ENCODE results near the gene CPXM1. TPM values are rescaled to one million over a fixed set of nuclear protein-coding genes. Genes with fewer than 3 reads are reported as not detected.

CPXM1 gene
- total and polyA plus RNA-seq, 9 of the 15 experiments (the other 6 are each of a cell fraction or from before 2014, with no cell fraction given), result 0.04 to 1.1 (median 0.37) TPM; not detected in 2

GRCh38 chr20:2796011-2796660, 4.3 kb downstream of the CPXM1 start (continued):
- TF ChIP-seq UBTF (IDR thresholded peaks at IDR 0.05; ENCODE audit: borderline replicate concordance in 1 of 2, low read depth in 2 of 2, low read length in 2 of 2), result no peak
- TF ChIP-seq ZNF431 (CRISPR knock-in tag; IDR thresholded peaks at IDR 0.05), result no peak
- no peak for TF ChIP-seq HSF4 (CRISPR knock-in tag; IDR thresholded peaks at IDR 0.05; ENCODE audit: borderline replicate concordance)
- TF ChIP-seq LEF1 (IDR thresholded peaks at IDR 0.05), result no peak
- TF ChIP-seq BCOR (IDR thresholded peaks at IDR 0.05), result no peak
- no peak for TF ChIP-seq CREM (IDR thresholded peaks at IDR 0.05; ENCODE audit: low read depth)

- Histone ChIP-seq H3K27me3 (ENCODE audit: control insufficient read depth in 2 of 2, insufficient read depth in 2 of 2, low read length in 2 of 2) (peaks cover 15 to 60% of the 10 kb centered on the region in 2 experiments; a peak in 4 of 5 replicates), H3K9ac (ENCODE audit: insufficient read depth in 1 of 2, low read depth in 2 of 2, low read length in 2 of 2) (peak overlapping the region in 1 of 2 experiments; percentile 45; a peak in 1 of 4 replicates), H2AFZ (ENCODE audit: low read depth, low read length) (no peak overlapping the region), H3K27ac (ENCODE audit: extremely low read depth, low read depth, low read length) (no peak overlapping the region), H3K79me2 (ENCODE audit: control insufficient read depth, insufficient read depth, low read length) (no peaks in the 10 kb centered on the region), H3K4me2 (ENCODE audit: insufficient read depth, low read length) (peak overlapping the region; percentile 14; the same call in 1 of the 2 replicates), H3K4me3 (no peak overlapping the region), H3K9me1 (ENCODE audit: control insufficient read depth, insufficient read depth, low read length) (no peaks in the 10 kb centered on the region), H4K20me1 (replicated peaks; ENCODE audit: control insufficient read depth, insufficient read depth, low read length) (peaks cover 12% of the 10 kb centered on the region; the same call in 1 of the 2 replicates), H3K4me1 (replicated peaks in 1 of 2; ENCODE audit: control insufficient read depth in 2 of 2, insufficient read depth in 2 of 2, low read length in 2 of 2) (peaks cover 2 to 25% of the 10 kb centered on the region in 2 experiments; a peak in 4 of 5 replicates), H3K36me3 (ENCODE audit: control insufficient read depth, insufficient read depth, low read length) (no peaks in the 10 kb centered on the region), H3K9me3 (replicated peaks; ENCODE audit: control insufficient read depth, insufficient read depth, low read depth, low read length) (no peaks in the 10 kb centered on the region)
- ChIA-PET CTCF (ENCODE audit: low intra/inter-chr PET ratio) (no interaction called here), POLR2A (no interaction called here)
- ATAC-seq (peak; percentile 74), FAIRE-seq (no peak), DNase-seq (ENCODE audit: extremely low read depth in 1 of 4, low spot score in 3 of 4) (peak in 3 of 4 experiments; percentile 29 to 48 (median 45))
- BruUV-seq (replicated peaks), result no TSS peak
- in situ Hi-C loops (cut with MboI) (no loop called here), intact Hi-C loops (cut with micrococcal nuclease) (no loop called here)
- WGBS (ENCODE audit: insufficient coverage, low coverage, missing lambda C conversion rate), result 0% methylated on average over 20 of the region's 24 CpGs
- TF ChIP-seq BCOR (IDR thresholded peaks at IDR 0.05) (no peak), RAD51 (IDR thresholded peaks at IDR 0.05; ENCODE audit: borderline replicate concordance, low read depth) (no peak), FOXP4 (CRISPR knock-in tag; IDR thresholded peaks at IDR 0.05; ENCODE audit: borderline replicate concordance) (no peak), MLLT1 (IDR thresholded peaks at IDR 0.05) (no peak), HMGXB4 (CRISPR knock-in tag; IDR thresholded peaks at IDR 0.05) (no peak), ZNF766 (CRISPR knock-in tag; conservative IDR thresholded peaks at IDR 0.05) (no peak), HDAC6 (IDR thresholded peaks at IDR 0.05; ENCODE audit: low read depth, low read length) (no peak), STAT5A (IDR thresholded peaks at IDR 0.05; ENCODE audit: borderline replicate concordance, low read length) (no peak)
These were observed 5.0 kb downstream of the CPXM1 start for GRCh38 chr20:2795451-2795850.

Measured in K562 (cell line).